HG03159 (cell line): ENCODE data around the gene S100A5.

Experiments
- ATAC-seq: cut with Tn5 transposase; IDR thresholded peaks from one replicate; pipeline ENCODE4 v1.9.1; 2021; ENCODE audit warnings: mild to moderate bottlenecking, moderate library complexity; ENCODE audit not compliant: unreplicated experiment

The S100A5 gene

GRCh38 chr1:153548722-153549688 is 8.3 kb upstream of the S100A5 start, which contains the start of gene S100A3:
Gene S100A3, minus strand, starts transcription at chr1:153549258. Its CDS starts 773 bp downstream, at chr1:153548485.
- no peak for ATAC-seq

DNA sequence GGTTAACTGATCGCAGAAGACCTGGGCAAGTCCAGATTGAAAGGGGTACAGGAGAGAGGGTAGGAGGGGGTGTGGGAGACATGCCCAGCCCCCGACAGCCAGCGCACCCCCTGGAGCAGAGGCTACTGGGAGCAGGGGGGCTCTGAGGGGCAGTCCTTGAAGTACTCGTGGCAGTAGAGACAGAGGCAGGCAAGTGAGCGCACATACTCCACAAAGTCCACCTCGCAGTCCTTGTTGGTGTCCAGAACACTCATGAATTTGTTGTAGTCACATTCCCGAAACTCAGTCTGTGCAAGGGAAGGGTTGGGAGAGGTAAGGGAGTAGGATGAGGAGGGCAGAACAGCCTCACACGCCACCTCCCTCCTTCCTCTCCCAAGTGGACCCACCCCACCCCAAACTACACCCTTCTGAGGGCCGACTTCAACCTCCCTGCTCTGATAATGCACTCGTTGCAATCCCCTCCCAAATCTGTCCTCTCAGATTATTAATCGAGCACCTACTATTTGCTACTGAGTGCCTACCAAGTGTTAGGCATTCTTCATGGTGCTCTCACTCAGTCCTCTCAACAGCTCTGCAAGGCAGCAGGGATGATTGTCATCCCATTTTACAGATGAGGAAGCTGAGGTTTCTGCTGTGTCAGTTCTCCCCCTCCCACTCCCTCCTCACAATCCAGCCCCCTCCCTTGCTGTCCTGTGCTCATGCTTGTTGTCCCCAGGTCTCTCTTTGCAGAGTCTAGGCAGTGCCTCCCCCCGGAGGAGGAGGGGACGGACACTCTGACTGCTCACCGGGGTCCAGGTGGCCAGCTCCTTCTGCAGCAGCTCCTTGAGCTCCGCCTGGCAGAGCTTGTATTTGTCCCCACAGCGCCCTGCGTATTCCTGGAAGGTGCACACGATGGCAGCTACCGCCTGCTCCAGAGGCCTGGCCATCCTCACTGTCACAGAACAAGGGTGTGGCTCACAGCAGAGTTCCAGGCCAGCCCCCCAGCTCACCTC is 7.1 kb upstream of the S100A5 start:
- no peak for ATAC-seq

GRCh38 chr1:153546796-153547559 is 6.2 kb upstream of the S100A5 start:
- no peak for ATAC-seq

DNA sequence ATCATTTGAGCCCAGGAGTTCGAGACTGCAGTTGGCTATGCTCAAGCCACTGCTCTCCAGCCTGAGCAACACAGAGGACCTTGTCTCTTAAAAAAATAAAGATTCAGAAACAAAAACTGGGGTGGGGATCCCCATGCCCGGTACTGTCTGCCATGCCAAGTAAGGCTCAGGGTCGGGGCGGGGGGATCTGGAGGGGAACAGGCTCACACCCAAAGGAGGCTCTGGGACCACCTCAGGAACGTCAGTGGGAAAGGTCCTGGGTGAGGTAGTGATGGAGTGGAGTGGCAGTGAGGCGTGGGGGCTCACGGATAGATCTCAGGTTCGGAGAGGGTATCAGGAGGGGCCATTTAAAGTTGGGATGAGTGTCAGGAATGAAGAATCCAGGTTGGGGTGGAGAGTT is 5.6 kb upstream of the S100A5 start:
- no peak for ATAC-seq

DNA sequence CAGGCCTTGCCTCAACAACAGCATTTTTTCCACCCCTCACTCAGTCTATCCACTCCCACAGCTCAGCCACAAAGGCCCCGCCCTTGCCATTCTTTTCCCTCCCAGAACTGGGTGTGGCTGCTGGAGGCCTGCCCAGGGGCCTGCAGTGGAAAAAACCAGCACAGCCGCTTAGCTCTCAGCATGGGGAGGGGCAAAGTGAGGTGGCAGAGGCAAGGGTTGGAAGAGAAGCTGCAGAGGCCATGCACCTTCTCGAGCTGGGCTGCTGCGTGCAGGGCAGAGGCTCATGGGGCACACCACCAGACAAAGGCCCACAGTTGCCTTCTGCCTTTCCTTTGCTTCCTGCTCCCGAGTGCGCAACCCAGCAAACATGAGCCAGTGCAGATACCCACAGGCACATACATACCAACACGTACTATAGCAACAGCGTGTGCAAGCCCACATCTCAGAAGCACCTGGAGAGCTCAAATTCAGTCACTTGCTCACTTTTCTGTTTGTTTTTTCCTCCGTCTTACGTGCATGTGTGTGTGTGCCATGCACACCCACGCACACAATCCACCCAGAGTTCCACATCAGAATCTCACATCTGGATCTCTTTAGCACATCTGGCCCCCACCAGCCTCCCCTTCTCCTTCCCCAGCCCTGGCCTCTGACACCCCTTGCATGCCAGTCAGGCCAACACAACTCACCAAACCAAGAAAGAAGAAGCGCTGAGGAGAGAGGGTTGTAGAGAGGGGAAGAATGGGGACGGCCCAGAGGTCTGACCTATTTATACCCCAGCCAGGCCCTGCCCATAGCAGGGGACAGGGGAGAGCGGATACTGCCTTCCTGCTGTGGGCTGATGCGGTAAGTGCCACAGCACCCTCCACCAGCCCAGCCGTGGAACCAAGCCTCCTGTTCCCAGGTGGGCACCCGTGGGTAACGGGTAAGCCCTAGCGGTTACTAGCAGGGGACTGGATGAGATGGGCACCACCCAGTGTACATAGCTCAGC is 4.6 kb upstream of the S100A5 start, which contains the start of gene S100A4:
Gene S100A4, minus strand, starts transcription at position 740 of the 989 bp plus-strand sequence. CDS start 1,012 bp downstream, outside the sequence.
- ATAC-seq = peak; percentile 50

- ATAC-seq = no peak
These were observed 3.8 kb upstream of the S100A5 start for GRCh38 chr1:153544453-153545066.

- ATAC-seq = no peak
These were observed 3.0 kb upstream of the S100A5 start for GRCh38 chr1:153543736-153544135.

GRCh38 chr1:153542956-153543711 is 2.4 kb upstream of the S100A5 start:
- ATAC-seq = no peak

DNA sequence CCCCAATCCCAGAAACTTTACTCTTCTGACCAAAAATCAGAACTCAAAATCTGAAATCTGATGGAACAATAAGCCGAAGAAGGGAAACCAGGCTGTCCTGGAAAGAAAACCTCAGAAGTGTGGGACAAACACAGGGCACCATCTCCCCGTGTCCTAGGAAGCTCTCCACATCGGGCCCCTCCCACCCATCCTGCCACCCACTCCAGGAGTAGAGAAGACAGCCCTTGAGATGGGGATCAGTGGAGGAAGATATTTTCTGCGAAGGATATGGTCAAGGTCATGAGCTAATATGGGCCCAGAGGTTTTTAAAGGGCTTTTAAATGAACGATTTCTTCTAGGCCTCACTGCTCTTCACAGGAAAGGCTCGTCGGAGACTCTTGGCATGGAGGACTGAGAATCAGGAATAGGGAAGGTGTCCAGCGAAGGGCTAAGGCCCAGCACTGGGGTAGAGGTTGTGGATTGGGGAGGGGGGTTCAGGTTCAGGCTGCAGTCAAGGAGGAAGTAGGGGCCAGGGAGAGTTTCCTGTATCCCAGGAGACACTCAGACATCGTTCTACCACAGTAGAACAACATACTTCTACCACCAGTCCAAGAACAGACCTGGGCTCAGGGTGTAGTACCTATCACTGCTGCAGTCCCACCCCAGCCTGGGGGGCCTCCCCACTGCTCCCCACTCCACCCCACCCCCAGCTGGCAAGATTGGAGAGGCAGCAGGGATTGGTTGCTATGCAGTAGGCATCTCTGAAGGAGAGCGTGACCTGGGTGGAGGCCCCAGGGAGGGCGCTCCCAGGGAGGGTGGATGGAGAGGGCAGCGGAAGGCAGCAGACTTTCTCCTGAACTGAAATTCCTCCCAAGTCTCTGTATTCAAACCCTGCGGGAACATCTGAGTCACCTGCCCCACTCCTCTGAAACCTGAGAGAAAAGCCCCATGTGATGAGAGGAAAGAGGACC is 1.2 kb upstream of the S100A5 start:
- no peak for ATAC-seq

DNA sequence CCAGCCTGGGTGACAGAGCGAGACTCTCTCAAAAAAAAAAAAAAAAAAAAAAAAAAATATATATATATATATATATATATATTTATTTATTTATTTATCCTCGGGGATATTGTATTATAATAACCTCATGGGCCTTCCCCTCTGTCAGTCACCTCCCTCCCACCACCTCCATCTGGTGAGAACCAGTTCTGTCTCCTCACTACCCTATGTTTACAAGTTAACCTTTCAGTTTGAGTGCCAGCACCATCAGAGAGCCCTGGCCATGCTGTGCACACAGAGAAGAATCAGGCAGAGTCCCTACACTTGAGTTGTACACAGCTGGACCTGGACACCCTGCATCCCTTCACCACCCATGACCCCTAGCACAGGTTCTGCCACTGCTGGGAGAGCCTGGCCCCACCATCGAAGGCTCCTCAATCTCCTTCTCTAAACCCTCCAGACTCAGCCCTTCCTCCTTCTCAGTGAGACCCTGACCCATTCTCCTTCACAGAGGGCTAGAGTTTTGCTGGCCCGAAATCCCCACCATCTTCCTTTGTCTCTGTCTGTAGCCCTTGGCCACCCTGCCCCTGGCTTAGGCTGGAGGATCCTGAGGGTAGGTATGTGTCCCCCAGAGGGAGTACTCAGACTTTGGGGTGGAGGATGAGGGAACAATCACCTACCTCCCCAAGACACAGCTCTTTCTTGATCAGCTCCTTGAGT is 1.2 kb downstream of the S100A5 start:
- ATAC-seq = no peak

DNA sequence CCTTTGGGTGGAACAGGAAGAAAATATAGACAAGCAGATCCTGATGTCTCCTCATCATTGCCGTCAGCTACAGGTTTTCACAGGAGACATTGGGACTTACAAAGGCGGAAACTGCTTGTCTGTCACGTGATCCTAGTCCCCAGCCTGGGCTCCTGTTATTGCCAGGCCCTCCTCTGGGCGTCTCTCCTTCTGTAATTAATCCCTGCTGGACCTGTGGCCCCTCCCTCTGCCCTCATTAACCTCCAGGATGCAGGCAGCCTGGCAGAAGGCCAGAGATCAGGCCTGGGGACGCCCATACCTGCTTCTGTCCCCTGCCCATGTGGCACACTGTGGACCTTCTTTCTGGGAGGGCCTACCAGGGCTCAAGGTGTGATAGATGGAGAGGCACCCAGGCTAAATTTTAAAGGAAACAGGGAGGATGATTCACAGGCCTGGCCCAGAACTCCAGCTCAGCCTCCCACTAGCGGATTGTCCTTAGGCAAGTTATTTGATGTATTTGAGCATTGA is 2.4 kb downstream of the S100A5 start:
- ATAC-seq = no peak

DNA sequence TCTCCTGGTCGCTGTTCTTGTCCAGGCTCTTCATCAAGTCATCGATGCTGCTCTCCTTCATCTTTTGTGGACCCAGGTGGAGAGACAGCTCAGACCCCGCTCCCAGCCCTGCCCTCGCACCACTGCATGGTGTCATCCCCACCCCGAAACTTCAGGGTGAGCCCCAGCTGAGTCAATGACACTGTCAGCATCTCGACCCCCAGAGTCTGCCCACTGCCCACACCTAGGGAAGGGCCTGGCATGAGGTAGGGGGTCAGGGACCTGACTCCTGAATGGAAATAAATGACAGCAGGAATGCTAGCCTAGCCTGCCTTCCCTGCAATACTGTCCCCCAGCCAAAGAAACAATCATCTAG is 3.4 kb downstream of the S100A5 start:
- ATAC-seq = no peak

DNA sequence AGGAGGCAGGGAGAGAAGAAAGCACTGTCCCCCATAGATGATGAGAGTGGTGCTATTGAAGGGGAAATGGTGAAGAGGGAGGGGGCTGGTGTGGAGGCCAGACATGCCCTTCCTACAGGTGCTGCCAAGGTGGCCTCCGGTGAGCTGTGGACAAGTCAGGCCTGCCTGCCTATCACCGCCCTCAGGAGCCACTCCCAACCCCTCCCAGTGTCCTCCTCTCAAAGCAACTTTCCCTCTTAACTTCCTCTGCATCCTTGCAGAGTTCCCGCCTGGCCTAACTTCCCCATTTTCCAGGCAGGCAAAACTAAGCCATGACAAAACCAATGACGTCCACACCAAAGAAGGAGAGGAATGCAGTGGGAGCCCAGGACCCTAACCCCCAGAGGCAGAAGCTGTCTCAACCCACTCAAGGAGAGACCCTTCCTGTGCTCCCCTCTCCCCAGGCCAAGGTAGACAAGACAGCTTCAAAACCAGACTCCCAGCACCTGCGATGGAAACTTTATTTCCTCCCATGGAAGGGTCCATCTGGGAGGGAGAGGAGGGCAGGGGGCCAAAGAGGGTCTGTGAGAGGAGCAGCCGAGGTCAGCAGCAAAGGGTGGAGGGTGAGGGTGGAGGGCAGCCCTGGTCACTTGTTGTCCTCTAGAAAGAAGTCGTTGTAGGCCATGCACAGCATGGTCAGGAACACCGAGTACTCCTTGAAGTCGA is 3.9 kb downstream of the S100A5 start:
- ATAC-seq = no peak

GRCh38 chr1:153536012-153536670 is 4.6 kb downstream of the S100A5 start:
- no peak for ATAC-seq
